Trophoblast cell (in vitro differentiated cells and primary cell): ENCODE results near the gene GJD3. TPM values are rescaled to one million over a fixed set of nuclear protein-coding genes. Genes with fewer than 3 reads are reported as not detected.
A peak's percentile ranks its signal among the peaks of the same experiment; 100 is the strongest.
"Not testable (repeated sequence)": the region's sequence is repeated elsewhere in the genome, so short reads cannot be mapped to it uniquely, and the experiment has no call there.

ENCODE experiments used
- DNase-seq, 2 donors: peaks; one replicate each; pipeline ENCODE4 v3.0.0-alpha.2; 2016
- H2AFZ ChIP-seq: 2 replicates; pipeline ENCODE4 v1.6.1; 2013; ENCODE audit warnings: low read length, moderate library complexity, mild to moderate bottlenecking; ENCODE audit not compliant: insufficient read depth, poor library complexity
- H2AK5ac ChIP-seq: 2 replicates; pipeline ENCODE4 v1.6.1; 2013; ENCODE audit warnings: mild to moderate bottlenecking, low read length
- H2BK120ac ChIP-seq: 2 replicates; pipeline ENCODE4 v1.6.1; 2013; ENCODE audit warnings: low read length, mild to moderate bottlenecking, moderate library complexity; ENCODE audit not compliant: insufficient read depth, poor library complexity
- H2BK12ac ChIP-seq: 2 replicates; pipeline ENCODE4 v1.6.1; 2013; ENCODE audit warnings: mild to moderate bottlenecking, low read length, moderate library complexity
- H2BK5ac ChIP-seq: 2 replicates; pipeline ENCODE4 v1.6.1; 2013; ENCODE audit warnings: low read length, low read depth, moderate library complexity, mild to moderate bottlenecking; ENCODE audit not compliant: poor library complexity
- H3K14ac ChIP-seq: 2 replicates; pipeline ENCODE4 v1.6.1; 2013; ENCODE audit warnings: mild to moderate bottlenecking, low read length
- H3K18ac ChIP-seq: 2 replicates; pipeline ENCODE4 v1.6.1; 2013; ENCODE audit warnings: mild to moderate bottlenecking, low read length
- H3K23ac ChIP-seq: 2 replicates; pipeline ENCODE4 v1.6.1; 2013; ENCODE audit warnings: low read length
- H3K27ac ChIP-seq: 2 replicates; pipeline ENCODE4 v1.5.1; 2013; ENCODE audit warnings: low read depth, mild to moderate bottlenecking, inconsistent platforms, low read length, moderate library complexity
- H3K27me3 ChIP-seq: 2 replicates; pipeline ENCODE4 v1.6.1; 2013; ENCODE audit warnings: inconsistent platforms, mild to moderate bottlenecking, low read length, moderate library complexity; ENCODE audit not compliant: insufficient read depth
- H3K36me3 ChIP-seq, 2 experiments: 1 replicate in 1 of 2; 2 replicates in 1 of 2; pipeline ENCODE4 v1.6.1; 2013; ENCODE audit warnings: low read length in 2 of 2, mild to moderate bottlenecking in 2 of 2, moderate library complexity in 1 of 2; ENCODE audit not compliant: insufficient read depth in 2 of 2, control insufficient read depth in 1 of 2
- H3K4ac ChIP-seq: 2 replicates; pipeline ENCODE4 v1.6.1; 2013; ENCODE audit warnings: low read depth, mild to moderate bottlenecking, low read length, moderate library complexity
- H3K4me1 ChIP-seq, 2 experiments: 1 replicate in 1 of 2; 2 replicates in 1 of 2; pipeline ENCODE4 v1.6.1; 2013; ENCODE audit warnings: low read length in 2 of 2, mild to moderate bottlenecking in 2 of 2, moderate library complexity in 1 of 2; ENCODE audit not compliant: insufficient read depth in 2 of 2, control insufficient read depth in 1 of 2
- H3K4me2 ChIP-seq: 2 replicates; pipeline ENCODE4 v1.6.1; 2013; ENCODE audit warnings: inconsistent platforms, mild to moderate bottlenecking, low read length, moderate library complexity
- H3K4me3 ChIP-seq: 2 replicates; pipeline ENCODE4 v1.5.1; 2013; ENCODE audit warnings: mild to moderate bottlenecking, low read depth, low read length, inconsistent platforms
- H3K79me1 ChIP-seq: one replicate; pipeline ENCODE4 v1.6.1; 2013; ENCODE audit warnings: low read length
- H3K79me2 ChIP-seq: 2 replicates; pipeline ENCODE4 v1.6.1; 2013; ENCODE audit warnings: low read length, mild to moderate bottlenecking; ENCODE audit not compliant: control insufficient read depth, insufficient read depth, poor library complexity
- H3K9ac ChIP-seq: 2 replicates; pipeline ENCODE4 v1.6.1; 2013; ENCODE audit warnings: mild to moderate bottlenecking, low read length
- H3K9me3 ChIP-seq: 2 replicates; pipeline ENCODE4 v1.6.1; 2013; ENCODE audit warnings: low read depth, mild to moderate bottlenecking, control low read depth, inconsistent platforms, low read length; ENCODE audit not compliant: insufficient read depth
- H4K12ac ChIP-seq: 2 replicates; pipeline ENCODE4 v1.6.1; 2013; ENCODE audit warnings: low read depth, mild to moderate bottlenecking, low read length, moderate library complexity
- H4K8ac ChIP-seq: 2 replicates; pipeline ENCODE4 v1.6.1; 2013; ENCODE audit warnings: low read depth, mild to moderate bottlenecking, low read length, moderate library complexity
- H4K91ac ChIP-seq: one replicate; pipeline ENCODE4 v1.6.1; 2013; ENCODE audit warnings: low read depth, mild to moderate bottlenecking, low read length, moderate library complexity
- WGBS: extraction: QIAGEN DNeasy Blood & Tissue Kit; methylation state at CpG from one replicate; pipeline ENCODE4 v1.1.7; 2013; ENCODE audit warnings: missing lambda C conversion rate; ENCODE audit not compliant: insufficient read length, insufficient coverage; ENCODE audit errors: extremely low coverage; 5-methylcytosine and 5-hydroxymethylcytosine counted together
- polyA plus RNA-seq: library from polyadenylated mRNA; stranded (reverse); fragments of 200-250 nt; gene quantifications from 2 replicates; pipeline ENCODE4 v1.2.3, GENCODE V29; 2013

GJD3 gene, protein sequence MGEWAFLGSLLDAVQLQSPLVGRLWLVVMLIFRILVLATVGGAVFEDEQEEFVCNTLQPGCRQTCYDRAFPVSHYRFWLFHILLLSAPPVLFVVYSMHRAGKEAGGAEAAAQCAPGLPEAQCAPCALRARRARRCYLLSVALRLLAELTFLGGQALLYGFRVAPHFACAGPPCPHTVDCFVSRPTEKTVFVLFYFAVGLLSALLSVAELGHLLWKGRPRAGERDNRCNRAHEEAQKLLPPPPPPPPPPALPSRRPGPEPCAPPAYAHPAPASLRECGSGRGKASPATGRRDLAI
- polyA plus RNA-seq: 1.4 and 2.0 TPM in 2 replicates

DNA sequence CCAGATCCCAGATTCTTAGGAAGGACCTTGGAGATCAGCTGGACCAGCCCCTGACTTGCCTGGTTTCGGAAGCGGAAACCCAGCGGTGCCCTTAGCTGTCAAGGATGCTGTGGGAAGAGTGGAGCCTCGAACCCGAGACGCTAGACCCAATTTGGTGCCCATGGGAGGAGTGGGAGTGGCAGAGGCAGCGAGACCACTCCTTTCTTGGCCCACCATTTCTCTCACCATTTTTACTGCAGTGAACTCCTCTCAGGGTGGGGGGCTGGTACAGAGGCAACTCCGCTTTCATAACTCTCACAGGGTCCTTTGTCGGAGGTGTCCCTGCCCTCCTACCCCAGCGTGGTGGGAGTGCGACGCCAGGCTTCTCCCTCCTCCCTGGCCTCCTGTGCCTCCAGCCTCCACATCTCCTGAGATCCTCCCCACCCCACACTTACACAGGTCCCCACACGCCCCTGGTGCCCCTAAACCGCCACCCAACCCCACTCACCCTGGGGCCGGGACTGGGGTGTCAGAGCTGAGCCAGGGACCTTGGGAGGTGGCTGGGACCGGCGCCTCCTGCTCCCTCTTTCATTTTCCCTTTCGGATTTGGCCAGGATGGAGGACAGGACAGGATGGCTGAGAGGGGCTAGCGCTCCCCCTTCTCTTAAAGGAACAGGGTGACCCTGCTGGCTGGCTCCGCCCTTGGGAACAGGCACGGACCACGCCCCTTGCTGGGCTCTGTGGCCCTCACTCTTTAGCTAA, at the start of gene GJD3:
Gene GJD3 (minus strand): TSS at position 617 of the 741 bp plus-strand sequence. CDS start 922 bp downstream, outside the sequence.
- Histone ChIP-seq H3K18ac (peak within 1 kb of the TSS; percentile 22), H3K4me2 (peak within 1 kb of the TSS; percentile 98), H2AK5ac (no peak within 1 kb of the TSS), H3K4me1 (peaks cover 6 to 10% of the 10 kb centered on the region in 2 experiments), H3K9me3 (peaks cover 2% of the 10 kb centered on the region), H3K79me1 (peaks cover 6% of the 10 kb centered on the region), H2BK5ac (no peak within 1 kb of the TSS), H3K36me3 (no peaks in the 10 kb centered on the region), H4K8ac (peak within 1 kb of the TSS; percentile 85), H3K4ac (peak within 1 kb of the TSS; percentile 8), H2BK12ac (no peak within 1 kb of the TSS), H3K79me2 (peaks cover 5% of the 10 kb centered on the region), H3K4me3 (peak within 1 kb of the TSS; percentile 78), H3K9ac (no peak within 1 kb of the TSS), H4K12ac (peak within 1 kb of the TSS; percentile 32), H2AFZ (peak within 1 kb of the TSS; percentile 54), H3K27me3 (peaks cover 3% of the 10 kb centered on the region), H3K23ac (no peak within 1 kb of the TSS), H3K27ac (no peak within 1 kb of the TSS), H2BK120ac (no peak within 1 kb of the TSS), H3K14ac (peak within 1 kb of the TSS; percentile 33), H4K91ac (peak within 1 kb of the TSS; percentile 24)
- DNase-seq: no peak
- no CpG with 5 or more reads among the region's 22 CpGs for WGBS

DNA sequence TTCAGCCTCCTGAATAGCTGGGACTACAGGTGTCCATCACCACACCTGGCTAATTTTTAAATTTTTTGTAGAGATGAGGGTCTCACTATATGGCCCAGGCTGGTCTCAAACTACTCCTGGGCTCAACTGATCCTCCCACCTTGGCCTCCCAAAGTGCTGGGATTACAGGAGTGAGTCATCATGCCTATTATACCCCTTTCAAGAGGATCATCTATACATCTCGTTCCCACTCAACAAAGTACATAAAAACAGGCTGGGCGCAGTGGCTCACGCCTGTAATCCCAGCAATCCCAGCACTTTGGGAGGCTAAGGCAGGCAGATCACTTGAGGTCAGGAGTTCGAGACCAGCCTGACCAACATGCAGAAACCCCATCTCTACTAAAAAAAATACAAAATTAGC, 49.8 kb upstream of the GJD3 start:
- H3K27ac ChIP-seq, H3K18ac ChIP-seq, H3K79me2 ChIP-seq, H3K27me3 ChIP-seq, H3K9ac ChIP-seq, H2BK120ac ChIP-seq, H3K14ac ChIP-seq, H4K12ac ChIP-seq, H2BK5ac ChIP-seq, H3K4ac ChIP-seq, H3K4me3 ChIP-seq, H3K9me3 ChIP-seq, H2AFZ ChIP-seq, H3K79me1 ChIP-seq, H3K4me1 ChIP-seq, H4K91ac ChIP-seq, H4K8ac ChIP-seq, DNase-seq, H3K23ac ChIP-seq, H2AK5ac ChIP-seq, H2BK12ac ChIP-seq, H3K4me2 ChIP-seq: not testable (repeated sequence)
- H3K36me3 ChIP-seq: peaks cover 17 to 19% of the 10 kb centered on the region in 2 experiments
- no CpG with 5 or more reads among the region's 4 CpGs for WGBS

DNA sequence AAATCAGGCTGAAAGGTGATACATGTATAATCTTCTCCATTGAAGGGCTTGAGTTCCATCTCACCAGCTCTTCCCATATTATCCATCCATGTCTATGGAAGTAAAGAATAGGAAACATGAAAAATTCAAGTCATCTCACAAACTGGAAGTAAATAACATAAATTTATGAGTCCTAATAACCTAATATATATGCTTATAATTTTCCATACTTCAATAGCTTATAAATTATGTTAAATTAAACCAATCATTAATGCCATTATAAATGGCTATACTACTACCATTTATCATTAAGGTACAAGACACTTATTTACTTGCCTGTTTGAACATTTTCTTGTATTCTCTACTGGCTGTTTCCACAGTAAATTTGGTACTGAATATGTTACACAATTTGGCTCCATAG, 48.3 kb upstream of the GJD3 start:
- Histone ChIP-seq H3K4me2 (no peak overlapping the region), H3K18ac (no peak overlapping the region), H3K79me1 (peaks cover 3% of the 10 kb centered on the region), H3K79me2 (peaks cover 6% of the 10 kb centered on the region), H2BK120ac (no peak overlapping the region), H3K23ac (no peak overlapping the region), H4K8ac (no peak overlapping the region), H2BK5ac (no peak overlapping the region), H2AK5ac (no peak overlapping the region), H3K27me3 (no peaks in the 10 kb centered on the region), H3K9ac (no peak overlapping the region), H3K4me3 (no peak overlapping the region), H4K12ac (no peak overlapping the region), H3K27ac (no peak overlapping the region), H3K9me3 (no peaks in the 10 kb centered on the region), H4K91ac (no peak overlapping the region), H3K14ac (no peak overlapping the region), H2AFZ (no peak overlapping the region), H3K36me3 (peaks cover 21 to 22% of the 10 kb centered on the region in 2 experiments), H3K4me1 (no peaks in the 10 kb centered on the region), H2BK12ac (no peak overlapping the region), H3K4ac (no peak overlapping the region)
- DNase-seq: no peak

DNA sequence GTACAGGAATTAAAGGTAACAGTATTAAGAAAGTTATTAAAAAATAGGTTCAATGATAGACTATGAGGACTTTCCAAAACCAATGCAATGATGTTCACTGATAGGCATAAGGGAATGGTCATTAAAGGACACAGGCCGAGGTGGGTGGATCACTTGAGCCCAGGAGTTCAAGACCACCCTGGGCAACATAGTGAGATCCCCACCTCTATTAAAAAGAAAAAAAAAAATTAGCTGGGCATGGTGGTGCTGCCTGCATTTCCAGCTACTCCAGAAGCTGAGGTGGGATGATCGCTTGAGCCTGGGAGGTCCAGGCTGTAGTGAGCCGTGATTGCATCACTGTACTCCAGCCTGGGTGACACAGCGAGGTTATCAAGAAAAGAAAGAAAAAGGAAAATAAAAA, 47.3 kb upstream of the GJD3 start:
- no peaks in the 10 kb centered on the region for H3K9me3 ChIP-seq
- no peaks in the 10 kb centered on the region for H3K4me1 ChIP-seq
- no peak overlapping the region for H3K14ac ChIP-seq
- H3K9ac ChIP-seq: no peak overlapping the region
- no peak overlapping the region for H3K27ac ChIP-seq
- WGBS: no CpG with 5 or more reads among the region's 4 CpGs
- no peak for DNase-seq
- no peak overlapping the region for H4K91ac ChIP-seq
- H3K79me2 ChIP-seq: no peaks in the 10 kb centered on the region
- H4K12ac ChIP-seq: no peak overlapping the region
- no peak overlapping the region for H4K8ac ChIP-seq
- peaks cover 23 to 24% of the 10 kb centered on the region in 2 experiments for H3K36me3 ChIP-seq
- no peak overlapping the region for H2BK120ac ChIP-seq
- no peak overlapping the region for H3K4ac ChIP-seq
- H3K23ac ChIP-seq: no peak overlapping the region
- H2BK12ac ChIP-seq: no peak overlapping the region
- no peak overlapping the region for H2BK5ac ChIP-seq
- H2AFZ ChIP-seq: no peak overlapping the region
- H3K79me1 ChIP-seq: no peaks in the 10 kb centered on the region
- H3K4me3 ChIP-seq: no peak overlapping the region
- no peak overlapping the region for H3K4me2 ChIP-seq
- no peak overlapping the region for H2AK5ac ChIP-seq
- no peak overlapping the region for H3K18ac ChIP-seq
- H3K27me3 ChIP-seq: no peaks in the 10 kb centered on the region
